DND-41 (cell line): ENCODE data around the gene GALNT18.

Experiments
- ATAC-seq: fragments of 200-7000 bp; cut with Tn5 transposase; 3 replicates; pipeline ENCODE4 v1.9.1; 2021; ENCODE audit warnings: low read depth; ENCODE audit not compliant: insufficient read depth
- DNase-seq: peaks from one replicate; pipeline ENCODE4 v3.0.0-alpha.2; 2020
- H2AFZ ChIP-seq: 2 replicates; pipeline ENCODE4 v1.6.0; 2012; ENCODE audit warnings: low read depth, low read length
- H3K27ac ChIP-seq: 2 replicates; pipeline ENCODE4 v1.5.1; 2012; ENCODE audit warnings: low read length, inconsistent platforms
- H3K27me3 ChIP-seq: fragments of 200-600 bp; sonication (generic); 2 replicates; pipeline ENCODE4 v1.6.0; 2012; ENCODE audit warnings: low read length, mild to moderate bottlenecking, inconsistent platforms; ENCODE audit not compliant: insufficient read depth, poor library complexity
- H3K36me3 ChIP-seq: 2 replicates; pipeline ENCODE4 v1.5.1; 2012; ENCODE audit warnings: low read length, inconsistent platforms; ENCODE audit not compliant: insufficient read depth
- H3K4me1 ChIP-seq: 2 replicates; pipeline ENCODE4 v1.5.1; 2012; ENCODE audit warnings: mild to moderate bottlenecking, low read length; ENCODE audit not compliant: insufficient read depth
- H3K4me2 ChIP-seq: 2 replicates; pipeline ENCODE4 v1.6.0; 2012; ENCODE audit warnings: mild to moderate bottlenecking, moderate library complexity, low read length, inconsistent platforms; ENCODE audit not compliant: insufficient read depth
- H3K4me3 ChIP-seq, 2 experiments: fragments of 200-600 bp in 1 of 2; shearing (Covaris generic) in 1 of 2; 2 replicates each; pipeline ENCODE4 v1.5.1; 2012 to 2016; ENCODE audit warnings: inconsistent platforms in 2 of 2, low read length in 2 of 2, mild to moderate bottlenecking in 2 of 2, low read depth in 1 of 2, moderate library complexity in 1 of 2
- H3K79me2 ChIP-seq: 2 replicates; pipeline ENCODE4 v1.6.0; 2012; ENCODE audit warnings: low read length, inconsistent platforms; ENCODE audit not compliant: insufficient read depth
- H3K9ac ChIP-seq: 2 replicates; pipeline ENCODE4 v1.6.0; 2012; ENCODE audit warnings: low read depth, mild to moderate bottlenecking, inconsistent platforms, low read length, moderate library complexity
- H3K9me3 ChIP-seq: 2 replicates; pipeline ENCODE4 v1.5.1; 2012; ENCODE audit warnings: low read length, moderate library complexity, mild to moderate bottlenecking, inconsistent platforms; ENCODE audit not compliant: insufficient read depth, severe bottlenecking
- H4K20me1 ChIP-seq: 2 replicates; pipeline ENCODE4 v1.6.0; 2012; ENCODE audit warnings: low read length; ENCODE audit not compliant: insufficient read depth
- EZH2 ChIP-seq: IDR thresholded peaks from 3 replicates; pipeline ENCODE4 v1.6.1; 2012; ENCODE audit warnings: borderline replicate concordance, low read depth, mild to moderate bottlenecking, moderate library complexity, low read length, inconsistent platforms; ENCODE audit not compliant: severe bottlenecking
- TF ChIP-seq, protein P1 (sequence below): IDR thresholded peaks from 2 replicates; pipeline ENCODE4 v1.5.1; 2012; ENCODE audit warnings: borderline replicate concordance, low read length, moderate library complexity, mild to moderate bottlenecking; ENCODE audit not compliant: poor library complexity, severe bottlenecking; ENCODE audit errors: extremely low read depth

Gene GALNT18

DNA sequence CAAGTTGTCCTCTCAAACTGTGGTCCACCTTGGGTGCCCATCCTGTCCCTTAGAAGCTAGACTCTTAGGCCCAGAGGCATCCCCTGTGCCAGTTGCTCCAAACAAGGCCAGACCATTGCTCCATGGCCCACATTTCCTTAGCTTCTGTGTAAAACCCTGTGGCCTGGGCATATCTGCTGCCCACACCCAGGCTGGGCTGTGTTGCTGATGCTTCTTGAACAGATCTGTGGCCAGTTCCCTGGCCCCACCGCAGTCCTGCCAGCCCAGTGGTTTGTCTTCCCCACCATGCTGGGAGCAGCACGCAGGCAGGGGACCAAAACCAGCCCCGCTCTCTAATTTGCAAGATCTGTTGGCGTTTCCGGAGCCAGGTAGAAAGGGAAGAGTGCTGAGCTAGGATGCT is 341.0 kb downstream of the GALNT18 start:
- Histone ChIP-seq H3K4me3 (no peak overlapping the region), H3K9ac (no peak overlapping the region), H3K4me2 (no peak overlapping the region), H3K79me2 (no peaks in the 10 kb centered on the region), H3K27ac (no peak overlapping the region), H3K27me3 (peaks cover 3% of the 10 kb centered on the region), H4K20me1 (no peaks in the 10 kb centered on the region), H3K9me3 (no peaks in the 10 kb centered on the region), H2AFZ (no peak overlapping the region), H3K4me1 (peaks cover 12% of the 10 kb centered on the region), H3K36me3 (no peaks in the 10 kb centered on the region)
- TF ChIP-seq EZH2: no peak
- TF ChIP-seq, protein P1, sequence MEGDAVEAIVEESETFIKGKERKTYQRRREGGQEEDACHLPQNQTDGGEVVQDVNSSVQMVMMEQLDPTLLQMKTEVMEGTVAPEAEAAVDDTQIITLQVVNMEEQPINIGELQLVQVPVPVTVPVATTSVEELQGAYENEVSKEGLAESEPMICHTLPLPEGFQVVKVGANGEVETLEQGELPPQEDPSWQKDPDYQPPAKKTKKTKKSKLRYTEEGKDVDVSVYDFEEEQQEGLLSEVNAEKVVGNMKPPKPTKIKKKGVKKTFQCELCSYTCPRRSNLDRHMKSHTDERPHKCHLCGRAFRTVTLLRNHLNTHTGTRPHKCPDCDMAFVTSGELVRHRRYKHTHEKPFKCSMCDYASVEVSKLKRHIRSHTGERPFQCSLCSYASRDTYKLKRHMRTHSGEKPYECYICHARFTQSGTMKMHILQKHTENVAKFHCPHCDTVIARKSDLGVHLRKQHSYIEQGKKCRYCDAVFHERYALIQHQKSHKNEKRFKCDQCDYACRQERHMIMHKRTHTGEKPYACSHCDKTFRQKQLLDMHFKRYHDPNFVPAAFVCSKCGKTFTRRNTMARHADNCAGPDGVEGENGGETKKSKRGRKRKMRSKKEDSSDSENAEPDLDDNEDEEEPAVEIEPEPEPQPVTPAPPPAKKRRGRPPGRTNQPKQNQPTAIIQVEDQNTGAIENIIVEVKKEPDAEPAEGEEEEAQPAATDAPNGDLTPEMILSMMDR: no peak
- DNase-seq (no peak), ATAC-seq (no peak)

DNA sequence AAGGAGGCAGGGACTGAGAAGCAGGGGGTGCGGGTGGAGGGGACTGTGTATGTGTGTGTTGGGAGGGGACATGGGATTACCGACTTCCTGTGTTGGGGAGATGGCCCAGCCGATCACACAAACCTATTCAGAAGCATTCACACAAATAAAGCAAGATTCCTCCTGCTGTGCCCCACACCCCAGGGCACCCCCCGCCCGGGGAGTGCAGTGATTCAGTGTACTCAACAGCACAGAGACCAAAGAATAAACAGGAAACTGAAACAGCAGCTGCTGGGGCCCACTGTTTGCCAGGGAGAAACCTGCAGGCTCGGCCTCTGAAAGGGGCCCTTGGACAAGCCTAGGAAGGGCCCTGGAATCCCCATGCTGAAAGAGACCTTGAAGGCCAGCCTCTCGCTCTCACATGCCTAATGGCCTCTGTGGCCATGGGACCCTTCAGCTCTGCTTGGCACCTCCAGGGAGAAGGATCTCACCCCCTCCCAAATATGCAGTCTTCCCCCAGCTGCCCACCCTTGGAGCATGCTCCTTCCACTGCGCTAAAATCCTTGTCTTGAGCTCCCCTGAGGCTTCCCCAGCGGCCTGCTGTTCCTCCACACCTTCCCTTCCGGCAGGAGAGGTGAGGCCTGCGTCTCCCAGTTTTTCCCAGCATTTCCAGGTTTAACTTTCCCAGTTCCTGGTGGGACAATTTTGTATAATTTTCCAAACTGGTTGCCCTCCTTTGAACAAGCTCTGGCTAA is 341.7 kb downstream of the GALNT18 start:
- TF ChIP-seq, protein P1: no peak
- TF ChIP-seq EZH2: no peak
- H3K27me3 ChIP-seq: peaks cover 3% of the 10 kb centered on the region
- H3K4me2 ChIP-seq: no peak overlapping the region
- peak; percentile 84 for ATAC-seq
- peak; percentile 43 for DNase-seq
- H3K36me3 ChIP-seq: no peaks in the 10 kb centered on the region
- no peaks in the 10 kb centered on the region for H3K9me3 ChIP-seq
- H3K27ac ChIP-seq: no peak overlapping the region
- no peaks in the 10 kb centered on the region for H4K20me1 ChIP-seq
- H3K9ac ChIP-seq: no peak overlapping the region
- H2AFZ ChIP-seq: no peak overlapping the region
- H3K4me1 ChIP-seq: peaks cover 12% of the 10 kb centered on the region
- H3K79me2 ChIP-seq: no peaks in the 10 kb centered on the region
- H3K4me3 ChIP-seq: no peak overlapping the region

DNA sequence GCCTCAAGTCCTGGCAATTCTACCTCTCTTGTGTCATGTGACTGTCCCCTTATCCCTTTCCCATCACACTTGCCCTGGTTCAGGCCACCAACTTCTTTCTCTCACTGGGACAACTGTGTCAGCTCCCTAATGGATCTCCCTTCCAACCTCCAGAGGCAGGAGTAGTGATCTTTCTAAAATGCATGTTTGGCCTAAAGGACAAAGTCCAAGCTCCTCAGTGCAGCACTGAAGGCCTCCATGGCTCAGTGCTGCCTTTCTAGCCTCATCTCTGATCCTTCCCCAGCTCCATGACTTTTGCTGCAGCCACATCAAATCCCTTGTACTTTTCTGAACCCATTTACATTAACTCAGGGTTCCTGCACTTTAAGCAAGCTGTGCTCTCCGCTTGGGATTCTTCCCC is 349.6 kb downstream of the GALNT18 start:
- Histone ChIP-seq H4K20me1 (no peaks in the 10 kb centered on the region; the same call in 1 of the 2 replicates), H2AFZ (no peak overlapping the region), H3K4me3 (no peak overlapping the region), H3K4me2 (no peak overlapping the region), H3K27ac (no peak overlapping the region), H3K79me2 (no peaks in the 10 kb centered on the region), H3K9me3 (no peaks in the 10 kb centered on the region), H3K9ac (no peak overlapping the region), H3K27me3 (no peaks in the 10 kb centered on the region), H3K36me3 (no peaks in the 10 kb centered on the region), H3K4me1 (no peaks in the 10 kb centered on the region)
- DNase-seq (no peak), ATAC-seq (no peak)
- TF ChIP-seq, protein P1: no peak
- no peak for TF ChIP-seq EZH2

DNA sequence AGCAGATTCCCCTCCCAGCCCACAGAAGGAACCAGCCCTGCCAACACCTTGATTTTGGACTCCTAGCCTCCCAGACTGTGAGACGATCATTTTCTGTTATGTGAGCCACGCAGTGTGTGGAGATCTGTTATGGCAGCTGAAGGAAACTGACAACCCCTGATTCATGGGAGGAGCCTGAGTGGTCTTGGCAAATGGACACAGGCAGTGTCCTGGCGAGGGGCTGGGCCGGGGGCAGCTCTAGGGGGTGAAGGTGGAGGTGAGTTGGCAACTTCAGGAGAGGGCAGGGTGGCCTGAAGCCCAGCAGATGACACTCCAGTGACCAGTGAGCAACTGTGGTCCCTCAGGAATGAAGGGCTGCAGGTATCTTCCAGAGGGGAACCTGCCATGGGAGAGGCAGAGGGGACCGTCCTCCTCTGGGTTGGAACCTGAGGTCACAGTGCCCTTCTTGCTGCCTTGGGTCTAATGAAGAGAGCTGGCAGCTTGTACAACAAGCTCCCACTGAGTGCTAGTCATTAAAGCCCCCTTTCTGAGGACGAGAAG is 351.5 kb downstream of the GALNT18 start:
- Histone ChIP-seq H3K4me2 (no peak overlapping the region), H3K9me3 (no peaks in the 10 kb centered on the region), H3K27me3 (no peaks in the 10 kb centered on the region), H3K79me2 (no peaks in the 10 kb centered on the region), H2AFZ (no peak overlapping the region), H3K27ac (no peak overlapping the region), H3K4me1 (no peaks in the 10 kb centered on the region), H4K20me1 (no peaks in the 10 kb centered on the region; the same call in none of the 2 replicates), H3K4me3 (no peak overlapping the region), H3K36me3 (no peaks in the 10 kb centered on the region), H3K9ac (no peak overlapping the region)
- DNase-seq (no peak), ATAC-seq (no peak)
- no peak for TF ChIP-seq EZH2
- TF ChIP-seq, protein P1: no peak
